ENCODE measurements around the gene SINHCAF.
"Not testable (repeated sequence)": the region's sequence is repeated elsewhere in the genome, so short reads cannot be mapped to it uniquely, and the experiment has no call there.

Gene SINHCAF

GRCh38 chr12:31257784-31258183, 68.2 kb downstream of the SINHCAF start:
- H2BK120ac ChIP-seq (ENCODE audit: low read depth, low read length), result no peak overlapping the region
- no peak overlapping the region for H3K4ac ChIP-seq (ENCODE audit: low read depth, low read length)
- no peak overlapping the region for H3K9ac ChIP-seq (ENCODE audit: low read length)
- no CpG with 5 or more reads among the region's 6 CpGs for WGBS (ENCODE audit: extremely low coverage, insufficient coverage, low lambda C conversion rate)
- no peak overlapping the region for H2BK15ac ChIP-seq (replicated peaks; ENCODE audit: low read depth)
- H2BK5ac ChIP-seq (ENCODE audit: low read length), result no peak overlapping the region
- no peaks in the 10 kb centered on the region for H3K79me1 ChIP-seq (ENCODE audit: low read length)
- H3K27ac ChIP-seq (ENCODE audit: low read depth, low read length), result no peak overlapping the region
- no peak overlapping the region for H3K4me3 ChIP-seq (ENCODE audit: low read length)
- no peak overlapping the region for H4K5ac ChIP-seq (ENCODE audit: low read length)
- no peaks in the 10 kb centered on the region for H3K79me2 ChIP-seq (ENCODE audit: control insufficient read depth, insufficient read depth, low read length)
- no peak overlapping the region for H3K18ac ChIP-seq (ENCODE audit: low read length)
- no peak overlapping the region for H2AK5ac ChIP-seq (ENCODE audit: low read length)
- H4K8ac ChIP-seq (ENCODE audit: low read depth, low read length), result no peak overlapping the region
- no peak overlapping the region for H3K23ac ChIP-seq (ENCODE audit: low read length)
- no peak overlapping the region for H3K4me2 ChIP-seq (ENCODE audit: low read length)
- no peaks in the 10 kb centered on the region for H3K27me3 ChIP-seq (ENCODE audit: insufficient read depth, low read length, poor library complexity)
- DNase-seq, result no peak
- no peaks in the 10 kb centered on the region for H3K4me1 ChIP-seq (ENCODE audit: control insufficient read depth, low read depth, low read length)
- H3K56ac ChIP-seq (ENCODE audit: low read length), result no peak overlapping the region
- H3K36me3 ChIP-seq (ENCODE audit: control insufficient read depth, insufficient read depth, low read length), result no peaks in the 10 kb centered on the region

GRCh38 chr12:31251707-31252611, 74.0 kb downstream of the SINHCAF start:
- DNase-seq; H3K4me3 ChIP-seq (ENCODE audit: low read length); H3K4me1 ChIP-seq (ENCODE audit: control insufficient read depth, low read depth, low read length); H3K18ac ChIP-seq (ENCODE audit: low read length); H3K4me2 ChIP-seq (ENCODE audit: low read length); H3K79me1 ChIP-seq (ENCODE audit: low read length); H4K5ac ChIP-seq (ENCODE audit: low read length); H3K36me3 ChIP-seq (ENCODE audit: control insufficient read depth, insufficient read depth, low read length); H4K8ac ChIP-seq (ENCODE audit: low read depth, low read length); H3K4ac ChIP-seq (ENCODE audit: low read depth, low read length); H3K27me3 ChIP-seq (ENCODE audit: insufficient read depth, low read length, poor library complexity); H3K79me2 ChIP-seq (ENCODE audit: control insufficient read depth, insufficient read depth, low read length); H2BK120ac ChIP-seq (ENCODE audit: low read depth, low read length); H2BK5ac ChIP-seq (ENCODE audit: low read length); H3K56ac ChIP-seq (ENCODE audit: low read length); H2AK5ac ChIP-seq (ENCODE audit: low read length); H2BK15ac ChIP-seq (replicated peaks; ENCODE audit: low read depth); H3K27ac ChIP-seq (ENCODE audit: low read depth, low read length); H3K9ac ChIP-seq (ENCODE audit: low read length); H3K23ac ChIP-seq (ENCODE audit: low read length): not testable (repeated sequence)
- WGBS (ENCODE audit: extremely low coverage, insufficient coverage, low lambda C conversion rate), result no CpG with 5 or more reads among the region's 34 CpGs

- Histone ChIP-seq H4K8ac (ENCODE audit: low read depth, low read length) (no peak overlapping the region), H3K23ac (ENCODE audit: low read length) (no peak overlapping the region), H3K4me2 (ENCODE audit: low read length) (no peak overlapping the region), H3K79me1 (ENCODE audit: low read length) (no peaks in the 10 kb centered on the region), H2AK5ac (ENCODE audit: low read length) (no peak overlapping the region), H3K36me3 (ENCODE audit: control insufficient read depth, insufficient read depth, low read length) (no peaks in the 10 kb centered on the region), H3K4me1 (ENCODE audit: control insufficient read depth, low read depth, low read length) (no peaks in the 10 kb centered on the region), H2BK120ac (ENCODE audit: low read depth, low read length) (no peak overlapping the region), H3K79me2 (ENCODE audit: control insufficient read depth, insufficient read depth, low read length) (no peaks in the 10 kb centered on the region), H4K5ac (ENCODE audit: low read length) (no peak overlapping the region), H3K27ac (ENCODE audit: low read depth, low read length) (no peak overlapping the region), H3K4ac (ENCODE audit: low read depth, low read length) (no peak overlapping the region), H2BK15ac (replicated peaks; ENCODE audit: low read depth) (no peak overlapping the region), H3K4me3 (ENCODE audit: low read length) (no peak overlapping the region), H2BK5ac (ENCODE audit: low read length) (no peak overlapping the region), H3K56ac (ENCODE audit: low read length) (no peak overlapping the region), H3K9ac (ENCODE audit: low read length) (no peak overlapping the region), H3K27me3 (ENCODE audit: insufficient read depth, low read length, poor library complexity) (no peaks in the 10 kb centered on the region), H3K18ac (ENCODE audit: low read length) (no peak overlapping the region)
- no CpG with 5 or more reads among the region's 6 CpGs for WGBS (ENCODE audit: extremely low coverage, insufficient coverage, low lambda C conversion rate)
- no peak for DNase-seq
Measured at GRCh38 chr12:31250179-31250578, 75.8 kb downstream of the SINHCAF start.

DNA sequence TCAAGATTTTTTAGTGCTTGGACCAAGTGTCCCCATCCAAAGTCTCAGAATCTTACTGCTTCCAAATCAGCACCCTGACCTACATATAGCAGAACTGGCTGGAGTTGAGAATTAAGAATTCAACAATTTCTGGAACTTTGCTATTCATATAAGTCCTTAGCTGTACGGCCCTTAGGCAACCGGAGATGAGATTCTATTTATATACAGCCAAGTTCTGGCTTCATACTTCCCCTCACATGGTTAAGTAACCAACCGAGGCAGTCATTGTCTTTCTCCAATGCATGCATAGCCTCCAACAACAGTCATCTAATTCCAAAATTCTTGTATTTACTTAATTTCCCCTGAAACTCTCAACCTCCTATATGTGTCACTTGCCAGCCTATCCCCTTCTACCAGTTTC, 76.6 kb downstream of the SINHCAF start:
- DNase-seq, result no peak
- no peak overlapping the region for H4K5ac ChIP-seq (ENCODE audit: low read length)
- no peak overlapping the region for H3K56ac ChIP-seq (ENCODE audit: low read length)
- H3K4me1 ChIP-seq (ENCODE audit: control insufficient read depth, low read depth, low read length), result no peaks in the 10 kb centered on the region
- no peak overlapping the region for H3K4me3 ChIP-seq (ENCODE audit: low read length)
- H3K9ac ChIP-seq (ENCODE audit: low read length), result no peak overlapping the region
- H2BK120ac ChIP-seq (ENCODE audit: low read depth, low read length), result no peak overlapping the region
- no peak overlapping the region for H3K18ac ChIP-seq (ENCODE audit: low read length)
- no peak overlapping the region for H4K8ac ChIP-seq (ENCODE audit: low read depth, low read length)
- H3K27me3 ChIP-seq (ENCODE audit: insufficient read depth, low read length, poor library complexity), result no peaks in the 10 kb centered on the region
- no peak overlapping the region for H3K27ac ChIP-seq (ENCODE audit: low read depth, low read length)
- H3K23ac ChIP-seq (ENCODE audit: low read length), result no peak overlapping the region
- H3K79me2 ChIP-seq (ENCODE audit: control insufficient read depth, insufficient read depth, low read length), result no peaks in the 10 kb centered on the region
- no peak overlapping the region for H2BK5ac ChIP-seq (ENCODE audit: low read length)
- WGBS (ENCODE audit: extremely low coverage, insufficient coverage, low lambda C conversion rate), result no CpG with 5 or more reads among the region's 3 CpGs
- H3K79me1 ChIP-seq (ENCODE audit: low read length), result no peaks in the 10 kb centered on the region
- H3K4me2 ChIP-seq (ENCODE audit: low read length), result no peak overlapping the region
- no peak overlapping the region for H2BK15ac ChIP-seq (replicated peaks; ENCODE audit: low read depth)
- H3K4ac ChIP-seq (ENCODE audit: low read depth, low read length), result no peak overlapping the region
- no peaks in the 10 kb centered on the region for H3K36me3 ChIP-seq (ENCODE audit: control insufficient read depth, insufficient read depth, low read length)
- H2AK5ac ChIP-seq (ENCODE audit: low read length), result no peak overlapping the region

DNA sequence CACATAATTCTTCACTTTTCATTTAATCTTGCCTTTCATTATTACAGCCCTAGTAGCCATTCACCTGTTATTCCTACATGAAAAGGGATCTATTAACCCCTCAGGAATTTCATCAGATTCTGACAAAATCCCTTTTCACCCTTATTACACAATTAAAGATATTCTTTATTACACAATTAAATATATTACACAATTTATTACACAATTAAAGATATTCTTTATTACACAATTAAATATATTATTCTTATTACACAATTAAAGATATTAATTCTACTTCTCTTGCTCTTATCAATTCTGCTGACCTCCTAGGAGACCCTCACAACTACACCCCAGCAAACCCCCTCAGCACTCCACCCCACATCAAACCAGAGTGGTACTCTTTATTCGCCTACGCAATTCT, 77.1 kb downstream of the SINHCAF start:
- no peaks in the 10 kb centered on the region for H3K4me1 ChIP-seq (ENCODE audit: control insufficient read depth, low read depth, low read length)
- H3K4ac ChIP-seq (ENCODE audit: low read depth, low read length), result no peak overlapping the region
- H3K27me3 ChIP-seq (ENCODE audit: insufficient read depth, low read length, poor library complexity), result no peaks in the 10 kb centered on the region
- no peak overlapping the region for H2BK15ac ChIP-seq (replicated peaks; ENCODE audit: low read depth)
- H3K9ac ChIP-seq (ENCODE audit: low read length), result no peak overlapping the region
- H3K18ac ChIP-seq (ENCODE audit: low read length), result no peak overlapping the region
- no peak overlapping the region for H2BK120ac ChIP-seq (ENCODE audit: low read depth, low read length)
- no peak overlapping the region for H4K8ac ChIP-seq (ENCODE audit: low read depth, low read length)
- no peak overlapping the region for H3K4me2 ChIP-seq (ENCODE audit: low read length)
- no peaks in the 10 kb centered on the region for H3K79me1 ChIP-seq (ENCODE audit: low read length)
- H4K5ac ChIP-seq (ENCODE audit: low read length), result no peak overlapping the region
- no peak overlapping the region for H2BK5ac ChIP-seq (ENCODE audit: low read length)
- H2AK5ac ChIP-seq (ENCODE audit: low read length), result no peak overlapping the region
- H3K79me2 ChIP-seq (ENCODE audit: control insufficient read depth, insufficient read depth, low read length), result no peaks in the 10 kb centered on the region
- no CpG with 5 or more reads among the region's 2 CpGs for WGBS (ENCODE audit: extremely low coverage, insufficient coverage, low lambda C conversion rate)
- no peak for DNase-seq
- H3K36me3 ChIP-seq (ENCODE audit: control insufficient read depth, insufficient read depth, low read length), result no peaks in the 10 kb centered on the region
- H3K56ac ChIP-seq (ENCODE audit: low read length), result no peak overlapping the region
- no peak overlapping the region for H3K4me3 ChIP-seq (ENCODE audit: low read length)
- H3K27ac ChIP-seq (ENCODE audit: low read depth, low read length), result no peak overlapping the region
- no peak overlapping the region for H3K23ac ChIP-seq (ENCODE audit: low read length)

- H3K18ac ChIP-seq (ENCODE audit: low read length), result no peak overlapping the region
- H3K4me3 ChIP-seq (ENCODE audit: low read length), result no peak overlapping the region
- H2AK5ac ChIP-seq (ENCODE audit: low read length), result no peak overlapping the region
- no peak overlapping the region for H3K9ac ChIP-seq (ENCODE audit: low read length)
- no peaks in the 10 kb centered on the region for H3K27me3 ChIP-seq (ENCODE audit: insufficient read depth, low read length, poor library complexity)
- no peak overlapping the region for H3K27ac ChIP-seq (ENCODE audit: low read depth, low read length)
- H3K4me1 ChIP-seq (ENCODE audit: control insufficient read depth, low read depth, low read length), result no peaks in the 10 kb centered on the region
- H2BK120ac ChIP-seq (ENCODE audit: low read depth, low read length), result no peak overlapping the region
- no peak overlapping the region for H3K4ac ChIP-seq (ENCODE audit: low read depth, low read length)
- DNase-seq, result no peak
- no peaks in the 10 kb centered on the region for H3K36me3 ChIP-seq (ENCODE audit: control insufficient read depth, insufficient read depth, low read length)
- H3K79me2 ChIP-seq (ENCODE audit: control insufficient read depth, insufficient read depth, low read length), result no peaks in the 10 kb centered on the region
- no peak overlapping the region for H3K4me2 ChIP-seq (ENCODE audit: low read length)
- no peak overlapping the region for H2BK15ac ChIP-seq (replicated peaks; ENCODE audit: low read depth)
- H4K5ac ChIP-seq (ENCODE audit: low read length), result no peak overlapping the region
- no peaks in the 10 kb centered on the region for H3K79me1 ChIP-seq (ENCODE audit: low read length)
- no peak overlapping the region for H4K8ac ChIP-seq (ENCODE audit: low read depth, low read length)
- H3K23ac ChIP-seq (ENCODE audit: low read length), result no peak overlapping the region
- no peak overlapping the region for H2BK5ac ChIP-seq (ENCODE audit: low read length)
- H3K56ac ChIP-seq (ENCODE audit: low read length), result no peak overlapping the region
- no CpG with 5 or more reads among the region's 6 CpGs for WGBS (ENCODE audit: extremely low coverage, insufficient coverage, low lambda C conversion rate)
Measured at GRCh38 chr12:31248337-31248736, 77.6 kb downstream of the SINHCAF start.

Data from mesendoderm (in vitro differentiated cells).